GM12864 (cell line): Measurements from ENCODE around the gene HIPK2.

Experiments used
- DNase-seq: peaks from one replicate; pipeline ENCODE4 v3.0.0-alpha.2; 2011; ENCODE audit warnings: low read depth
- H3K4me3 ChIP-seq: 2 replicates; pipeline ENCODE4 v1.5.1; 2011; ENCODE audit warnings: mild to moderate bottlenecking, low read depth, low read length, control low read depth
- TF ChIP-seq, protein P1 (sequence below): IDR thresholded peaks from 2 replicates; pipeline ENCODE4 v1.5.1; 2011; ENCODE audit warnings: low read depth, mild to moderate bottlenecking, moderate library complexity, low read length, control low read depth, inconsistent platforms; ENCODE audit errors: missing control alignments

Gene HIPK2

DNA sequence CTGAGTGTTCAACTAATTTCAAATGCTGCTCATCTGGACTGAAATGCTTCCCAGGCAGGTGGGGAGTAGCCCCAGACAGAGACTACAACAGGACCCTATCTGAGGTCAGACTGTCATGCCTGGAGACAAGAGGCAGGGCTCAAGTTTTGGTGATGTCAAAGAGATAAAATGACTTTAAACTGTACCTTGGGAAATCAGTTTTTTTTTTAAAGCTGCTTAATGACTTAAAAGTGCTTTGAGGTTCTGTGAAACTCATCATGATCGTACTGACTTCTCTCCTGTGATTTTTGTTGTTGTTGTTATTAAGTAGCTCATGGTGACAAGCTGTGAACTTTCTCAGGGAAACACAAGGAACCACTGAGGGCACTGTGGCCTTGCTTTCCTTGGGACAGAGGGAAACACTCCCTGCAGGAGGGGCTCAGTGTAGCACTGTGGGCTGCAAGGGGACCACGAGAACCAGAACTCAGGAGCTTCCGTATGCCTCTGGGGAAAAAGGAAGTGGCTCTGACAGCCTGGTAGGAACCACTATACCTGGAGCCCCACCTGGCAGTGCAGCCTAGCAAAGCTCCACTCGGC, 9.5 kb downstream of the HIPK2 start:
- TF ChIP-seq, protein P1, sequence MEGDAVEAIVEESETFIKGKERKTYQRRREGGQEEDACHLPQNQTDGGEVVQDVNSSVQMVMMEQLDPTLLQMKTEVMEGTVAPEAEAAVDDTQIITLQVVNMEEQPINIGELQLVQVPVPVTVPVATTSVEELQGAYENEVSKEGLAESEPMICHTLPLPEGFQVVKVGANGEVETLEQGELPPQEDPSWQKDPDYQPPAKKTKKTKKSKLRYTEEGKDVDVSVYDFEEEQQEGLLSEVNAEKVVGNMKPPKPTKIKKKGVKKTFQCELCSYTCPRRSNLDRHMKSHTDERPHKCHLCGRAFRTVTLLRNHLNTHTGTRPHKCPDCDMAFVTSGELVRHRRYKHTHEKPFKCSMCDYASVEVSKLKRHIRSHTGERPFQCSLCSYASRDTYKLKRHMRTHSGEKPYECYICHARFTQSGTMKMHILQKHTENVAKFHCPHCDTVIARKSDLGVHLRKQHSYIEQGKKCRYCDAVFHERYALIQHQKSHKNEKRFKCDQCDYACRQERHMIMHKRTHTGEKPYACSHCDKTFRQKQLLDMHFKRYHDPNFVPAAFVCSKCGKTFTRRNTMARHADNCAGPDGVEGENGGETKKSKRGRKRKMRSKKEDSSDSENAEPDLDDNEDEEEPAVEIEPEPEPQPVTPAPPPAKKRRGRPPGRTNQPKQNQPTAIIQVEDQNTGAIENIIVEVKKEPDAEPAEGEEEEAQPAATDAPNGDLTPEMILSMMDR: no peak
- H3K4me3 ChIP-seq: no peak overlapping the region
- DNase-seq: no peak

- DNase-seq: peak; percentile 68
- no peak overlapping the region for H3K4me3 ChIP-seq
Observed at GRCh38 chr7:139767561-139767982, 10.2 kb downstream of the HIPK2 start.

GRCh38 chr7:139765143-139765542, 12.7 kb downstream of the HIPK2 start:
- no peak for DNase-seq
- H3K4me3 ChIP-seq: no peak overlapping the region
- TF ChIP-seq, protein P1: no peak

More at GRCh38 chr7:139767561-139767982, 10.2 kb downstream of the HIPK2 start:
- TF ChIP-seq, protein P1: no peak

DNA sequence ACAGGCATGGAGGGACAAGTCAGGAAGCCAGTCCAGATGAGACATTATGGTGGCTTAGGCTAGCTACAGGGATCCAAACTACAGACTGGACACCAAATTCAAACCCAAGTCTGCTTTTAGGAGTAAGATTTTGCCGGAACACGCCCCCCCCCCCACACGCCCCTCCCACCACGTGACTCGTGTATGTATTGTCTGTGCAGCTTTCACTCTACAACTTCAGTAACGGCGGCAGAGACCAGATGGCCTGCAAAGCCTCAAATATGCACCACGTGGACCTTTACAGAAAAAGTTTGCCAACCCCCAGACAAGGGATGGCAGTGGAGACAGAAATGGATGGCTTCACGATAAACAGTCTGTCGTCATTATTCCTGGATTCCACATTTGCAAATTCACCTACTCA, 14.5 kb downstream of the HIPK2 start:
- no peak for DNase-seq
- TF ChIP-seq, protein P1: no peak
- no peak overlapping the region for H3K4me3 ChIP-seq

DNA sequence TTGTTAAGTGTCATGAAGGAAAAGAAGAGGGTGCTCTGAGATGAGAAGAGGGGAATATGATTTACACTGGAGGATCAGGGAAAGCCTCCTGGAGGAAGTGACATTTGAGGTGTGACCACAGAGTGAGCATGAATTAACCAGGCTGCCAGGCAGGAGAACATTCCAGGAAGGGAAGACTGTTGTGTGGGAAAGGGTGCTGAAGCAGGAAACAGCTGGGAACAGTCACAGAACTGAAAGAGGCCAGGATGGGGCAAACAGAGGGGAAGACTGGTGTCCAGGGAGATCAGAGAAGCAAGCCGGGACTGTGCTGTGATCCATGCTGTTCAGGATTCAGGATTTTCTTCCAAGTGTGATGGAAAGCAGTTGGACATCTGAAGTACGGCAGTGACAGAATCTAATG, 14.9 kb downstream of the HIPK2 start:
- no peak overlapping the region for H3K4me3 ChIP-seq
- TF ChIP-seq, protein P1: no peak
- no peak for DNase-seq

GRCh38 chr7:139758388-139758787, 19.4 kb downstream of the HIPK2 start:
- TF ChIP-seq, protein P1: no peak
- no peak for DNase-seq
- H3K4me3 ChIP-seq: no peak overlapping the region

DNA sequence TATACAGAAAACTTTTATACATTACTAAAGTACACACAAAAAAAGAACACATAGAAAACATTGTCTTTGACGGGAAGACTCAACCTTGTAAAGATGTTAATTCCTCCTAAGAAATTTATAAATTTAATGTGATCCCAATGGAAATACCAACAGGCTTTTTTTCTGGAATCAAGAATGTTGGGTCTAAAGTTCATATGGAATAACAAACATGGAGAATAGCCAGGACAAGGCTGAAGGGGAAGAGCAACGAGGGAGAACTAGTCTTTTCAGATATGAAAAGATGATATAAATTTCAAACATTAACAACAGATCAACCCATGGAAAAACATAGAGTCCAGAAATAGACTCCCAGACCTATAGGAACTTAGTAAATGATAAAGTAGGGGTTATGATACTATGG, 19.8 kb downstream of the HIPK2 start:
- DNase-seq: no peak
- no peak overlapping the region for H3K4me3 ChIP-seq
- TF ChIP-seq, protein P1: no peak
